ENCODE measurements around the gene NDC1.
"Not testable (repeated sequence)": the region's sequence is repeated elsewhere in the genome, so short reads cannot be mapped to it uniquely, and the experiment has no call there.

DNA sequence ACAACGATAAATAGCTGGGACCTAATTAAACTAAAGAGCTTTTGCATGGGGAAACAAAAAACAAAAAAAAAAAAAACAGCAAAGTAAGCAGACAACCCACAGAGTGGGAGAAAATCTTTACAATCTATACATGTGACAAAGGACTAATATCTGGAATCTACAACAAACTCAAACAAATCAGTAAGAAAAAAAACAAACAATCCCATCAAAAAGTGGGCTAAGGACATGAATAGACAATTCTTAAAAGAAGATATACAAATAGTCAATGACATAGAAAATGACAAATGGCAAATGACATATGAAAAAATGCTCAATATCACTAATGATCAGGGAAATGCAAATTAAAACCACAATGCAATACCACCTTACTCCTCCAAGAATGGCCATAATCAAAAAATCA lies 21.5 kb downstream of the NDC1 start:
- TF ChIP-seq, protein P1, sequence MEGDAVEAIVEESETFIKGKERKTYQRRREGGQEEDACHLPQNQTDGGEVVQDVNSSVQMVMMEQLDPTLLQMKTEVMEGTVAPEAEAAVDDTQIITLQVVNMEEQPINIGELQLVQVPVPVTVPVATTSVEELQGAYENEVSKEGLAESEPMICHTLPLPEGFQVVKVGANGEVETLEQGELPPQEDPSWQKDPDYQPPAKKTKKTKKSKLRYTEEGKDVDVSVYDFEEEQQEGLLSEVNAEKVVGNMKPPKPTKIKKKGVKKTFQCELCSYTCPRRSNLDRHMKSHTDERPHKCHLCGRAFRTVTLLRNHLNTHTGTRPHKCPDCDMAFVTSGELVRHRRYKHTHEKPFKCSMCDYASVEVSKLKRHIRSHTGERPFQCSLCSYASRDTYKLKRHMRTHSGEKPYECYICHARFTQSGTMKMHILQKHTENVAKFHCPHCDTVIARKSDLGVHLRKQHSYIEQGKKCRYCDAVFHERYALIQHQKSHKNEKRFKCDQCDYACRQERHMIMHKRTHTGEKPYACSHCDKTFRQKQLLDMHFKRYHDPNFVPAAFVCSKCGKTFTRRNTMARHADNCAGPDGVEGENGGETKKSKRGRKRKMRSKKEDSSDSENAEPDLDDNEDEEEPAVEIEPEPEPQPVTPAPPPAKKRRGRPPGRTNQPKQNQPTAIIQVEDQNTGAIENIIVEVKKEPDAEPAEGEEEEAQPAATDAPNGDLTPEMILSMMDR (IDR thresholded peaks at IDR 0.05; ENCODE audit: low read length) = not testable (repeated sequence)
- TF ChIP-seq EZH2phosphoT487 (IDR thresholded peaks at IDR 0.05; ENCODE audit: low read length); EZH2 (optimal IDR thresholded peaks at IDR 0.05; ENCODE audit: low read depth, low read length): not testable (repeated sequence)
